T-helper 17 cell (primary cell): ENCODE measurements around the gene LDAF1. TPM values are rescaled to one million over a fixed set of nuclear protein-coding genes. Genes with fewer than 3 reads are reported as not detected.
"Not testable (repeated sequence)": the region's sequence is repeated elsewhere in the genome, so short reads cannot be mapped to it uniquely, and the experiment has no call there.

ENCODE experiments used
- ATAC-seq: fragments of 150-1000 bp; cut with Tn5 transposase; 2 replicates; pipeline ENCODE4 v1.10.0; 2021; ENCODE audit warnings: mild to moderate bottlenecking, moderate library complexity
- DNase-seq, 3 donors: peaks; one replicate each; pipeline versions ENCODE4 v3.0.0 to v3.0.0-alpha.2; 2020 to 2021
- H3K9me3 ChIP-seq: one replicate; pipeline ENCODE4 v1.7.0; 2013; ENCODE audit warnings: low read length, mild to moderate bottlenecking; ENCODE audit not compliant: control insufficient read depth, poor library complexity, severe bottlenecking
- H3K27ac Mint-ChIP-seq: one replicate; pipeline ENCODE4 v1.8.0; 2022; ENCODE audit warnings: mild to moderate bottlenecking, moderate library complexity, mixed read lengths
- H3K27me3 Mint-ChIP-seq: one replicate; pipeline ENCODE4 v1.8.0; 2022; ENCODE audit warnings: mixed read lengths
- H3K36me3 Mint-ChIP-seq: one replicate; pipeline ENCODE4 v1.8.0; 2022; ENCODE audit warnings: low read depth, mixed read lengths
- H3K4me1 Mint-ChIP-seq: one replicate; pipeline ENCODE4 v1.8.0; 2022; ENCODE audit warnings: mild to moderate bottlenecking, mixed read lengths
- H3K4me3 Mint-ChIP-seq: one replicate; pipeline ENCODE4 v1.8.0; 2022; ENCODE audit warnings: mild to moderate bottlenecking, moderate library complexity, mixed read lengths
- total RNA-seq, 4 donors: library from RNA in 2 of 4; stranded (reverse) in 2 of 4; gene quantifications; one replicate each; pipeline ENCODE4 v1.2.3 and lab custom pipeline; 2022 to 2026

LDAF1 gene
- total RNA-seq, result 10 to 100 TPM in 1 of 2 donors, 1 to 10 TPM in 1; 9.5 to 15.8 TPM
- total RNA-seq (lab: John Stamatoyannopoulos, UW), result 10.9 to 14.8 reads per million in 2 donors

DNA sequence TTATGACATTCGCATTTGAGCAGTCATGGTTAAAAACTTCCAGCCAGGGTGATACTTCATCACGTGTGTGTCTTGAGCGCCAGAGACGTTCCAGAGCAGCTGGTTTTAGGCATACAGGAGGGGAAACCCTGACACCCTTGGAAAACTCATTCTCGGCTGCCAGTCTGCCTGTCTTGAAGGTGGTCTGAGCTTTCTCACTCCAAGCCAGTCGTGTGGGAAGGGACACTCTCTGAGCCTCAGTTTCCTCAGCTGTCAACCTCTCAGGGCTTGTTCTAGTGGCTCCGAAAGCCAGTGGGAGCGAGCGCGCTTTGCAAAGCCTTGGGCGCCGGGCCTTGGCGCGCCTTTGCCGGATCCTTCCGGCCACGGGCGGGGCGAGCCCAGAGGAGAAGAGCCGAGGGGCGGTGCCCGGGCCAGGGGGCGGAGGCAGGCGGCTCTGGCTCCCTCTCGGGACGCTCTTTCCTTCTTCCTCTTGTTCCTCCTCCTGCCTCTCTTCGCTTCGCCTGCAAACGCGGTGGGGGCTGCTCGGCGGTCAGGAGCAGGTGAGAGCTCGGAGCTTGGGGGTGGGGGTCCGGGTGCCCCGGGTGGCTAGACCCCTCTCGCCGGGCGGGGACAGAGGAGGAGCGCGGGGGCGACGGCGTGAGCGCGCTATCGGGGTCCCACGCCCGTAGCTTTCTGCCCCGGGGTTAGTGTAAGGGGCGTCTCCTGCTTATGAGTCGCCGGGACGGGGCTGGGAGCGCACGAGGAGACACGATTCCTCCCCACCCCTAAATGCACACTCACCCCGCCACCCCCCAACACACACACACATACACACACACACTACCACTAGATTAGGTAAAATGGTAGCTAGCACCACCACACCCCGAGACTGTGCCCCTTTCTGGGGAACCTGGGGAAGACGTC, at the start of gene LDAF1:
Gene LDAF1 (plus strand): TSS at position 467 of the 903 bp plus-strand sequence. CDS start 2,509 bp downstream, outside the sequence.
- Mint-ChIP-seq H3K27ac (peak within 1 kb of the TSS; percentile 49), H3K36me3 (no peaks in the 10 kb centered on the region), H3K4me1 (peaks cover 18% of the 10 kb centered on the region), H3K27me3 (no peaks in the 10 kb centered on the region), H3K4me3 (peak within 1 kb of the TSS; percentile 97)
- peak; percentile 64 to 70 (median 64) for DNase-seq
- peak; percentile 99 for ATAC-seq
- no peaks in the 10 kb centered on the region for H3K9me3 ChIP-seq

DNA sequence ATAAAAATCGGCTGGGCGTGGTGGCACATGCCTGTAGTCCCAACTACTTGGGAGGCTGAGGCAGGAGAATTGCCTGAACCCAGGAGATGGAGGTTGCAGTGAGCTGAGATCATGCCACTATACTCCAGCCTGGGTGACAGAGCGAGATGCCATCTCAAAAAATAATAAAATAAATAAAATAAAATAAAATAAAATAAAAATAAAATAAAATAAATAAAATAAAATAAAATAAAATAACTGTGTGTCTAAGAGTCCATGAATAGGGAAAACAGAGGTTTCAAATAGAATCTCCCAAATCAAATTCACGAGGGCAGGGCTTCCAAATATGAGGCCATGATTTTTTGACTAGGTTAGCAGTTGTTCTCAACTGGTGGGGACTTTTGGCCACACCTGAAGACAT, 42.9 kb upstream of the LDAF1 start:
- H3K9me3 ChIP-seq, H3K27ac Mint-ChIP-seq, H3K4me1 Mint-ChIP-seq, ATAC-seq, DNase-seq, H3K36me3 Mint-ChIP-seq, H3K4me3 Mint-ChIP-seq: not testable (repeated sequence)
- H3K27me3 Mint-ChIP-seq, result peaks cover 11% of the 10 kb centered on the region

DNA sequence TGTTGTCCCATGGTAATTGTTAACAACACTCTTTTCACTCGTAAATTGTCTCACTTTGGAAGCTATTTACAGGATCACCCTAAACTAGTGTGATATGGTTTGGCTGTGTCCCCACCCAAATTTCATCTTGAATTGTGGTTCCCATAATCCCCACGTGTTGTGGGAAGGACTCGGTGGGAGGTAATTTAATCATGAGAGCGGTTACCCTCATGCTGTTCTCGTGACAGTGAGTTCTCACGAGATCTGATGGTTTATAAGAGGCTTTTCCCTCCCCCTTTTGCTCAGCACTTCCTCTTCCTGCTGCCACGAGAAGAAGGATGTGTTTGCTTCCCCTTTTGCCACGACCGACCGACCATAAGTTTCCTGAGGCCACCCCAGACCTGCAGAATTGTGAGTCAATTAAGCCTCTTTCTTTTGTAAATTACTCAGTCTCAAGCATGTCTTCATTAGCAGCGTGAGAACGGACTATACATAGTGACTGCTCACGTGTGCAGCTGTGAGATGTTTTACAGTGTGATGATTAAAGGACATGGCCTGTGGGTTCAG, 42.3 kb upstream of the LDAF1 start:
- Mint-ChIP-seq H3K4me3 (peak overlapping the region; percentile 61), H3K27me3 (peaks cover 8% of the 10 kb centered on the region), H3K4me1 (peaks cover 10% of the 10 kb centered on the region), H3K27ac (peak overlapping the region; percentile 56), H3K36me3 (peaks cover 5% of the 10 kb centered on the region)
- no peaks in the 10 kb centered on the region for H3K9me3 ChIP-seq
- DNase-seq (no peak), ATAC-seq (no peak)

DNA sequence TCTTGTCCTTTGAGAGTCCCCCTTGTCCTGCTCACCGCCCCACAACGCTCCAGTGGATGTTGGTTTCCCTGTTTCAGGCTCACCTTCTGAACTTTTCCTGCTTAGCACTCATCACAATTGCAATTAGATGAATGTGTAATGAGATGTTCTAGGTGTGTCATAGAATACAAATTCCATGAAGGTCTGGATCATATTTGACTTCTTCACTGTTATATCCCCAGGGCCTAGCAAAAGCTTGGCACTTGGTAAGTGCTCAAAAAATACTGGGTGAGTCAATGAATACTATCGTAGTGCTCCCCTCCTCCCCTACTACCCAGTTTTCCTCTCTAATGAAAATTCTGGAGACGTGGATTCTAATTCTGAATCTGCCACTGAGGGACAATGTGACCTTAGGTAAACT, 40.9 kb upstream of the LDAF1 start:
- H3K4me3 Mint-ChIP-seq, result no peak overlapping the region
- peak overlapping the region; percentile 8 for H3K27ac Mint-ChIP-seq
- peaks cover 5% of the 10 kb centered on the region for H3K36me3 Mint-ChIP-seq
- ATAC-seq (no peak), DNase-seq (no peak)
- no peaks in the 10 kb centered on the region for H3K9me3 ChIP-seq
- H3K27me3 Mint-ChIP-seq, result no peaks in the 10 kb centered on the region
- H3K4me1 Mint-ChIP-seq, result peaks cover 10% of the 10 kb centered on the region

DNA sequence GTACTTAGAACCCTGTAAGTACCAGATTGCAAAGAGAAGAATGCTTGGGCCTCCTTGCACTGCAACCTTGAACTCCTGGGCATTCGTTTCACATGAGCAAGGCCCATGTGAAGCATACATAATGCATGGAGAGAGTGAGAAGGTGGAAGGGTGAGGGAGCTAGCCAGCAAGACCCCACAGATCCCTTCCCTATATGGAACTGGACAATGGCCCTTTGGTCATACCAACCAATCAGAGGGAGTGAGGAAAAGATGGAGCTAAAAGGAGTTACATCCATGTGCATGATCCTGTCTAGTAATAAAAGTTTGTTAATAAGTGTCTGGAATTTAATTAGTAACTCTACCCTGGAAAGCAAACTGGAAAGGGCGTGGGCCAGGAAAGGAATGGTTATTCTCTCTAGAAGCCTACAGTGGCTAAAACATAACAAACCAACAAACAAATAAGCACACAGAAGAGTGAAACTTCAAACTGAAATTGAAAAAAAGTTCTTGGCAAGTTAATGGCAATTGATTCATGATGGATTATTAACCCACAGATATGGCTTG, 37.4 kb upstream of the LDAF1 start:
- H3K4me3 Mint-ChIP-seq, result no peak overlapping the region
- H3K9me3 ChIP-seq, result no peaks in the 10 kb centered on the region
- H3K27ac Mint-ChIP-seq, result no peak overlapping the region
- DNase-seq (no peak), ATAC-seq (no peak)
- H3K27me3 Mint-ChIP-seq, result no peaks in the 10 kb centered on the region
- H3K36me3 Mint-ChIP-seq, result peaks cover 9% of the 10 kb centered on the region
- H3K4me1 Mint-ChIP-seq, result peaks cover 10% of the 10 kb centered on the region

DNA sequence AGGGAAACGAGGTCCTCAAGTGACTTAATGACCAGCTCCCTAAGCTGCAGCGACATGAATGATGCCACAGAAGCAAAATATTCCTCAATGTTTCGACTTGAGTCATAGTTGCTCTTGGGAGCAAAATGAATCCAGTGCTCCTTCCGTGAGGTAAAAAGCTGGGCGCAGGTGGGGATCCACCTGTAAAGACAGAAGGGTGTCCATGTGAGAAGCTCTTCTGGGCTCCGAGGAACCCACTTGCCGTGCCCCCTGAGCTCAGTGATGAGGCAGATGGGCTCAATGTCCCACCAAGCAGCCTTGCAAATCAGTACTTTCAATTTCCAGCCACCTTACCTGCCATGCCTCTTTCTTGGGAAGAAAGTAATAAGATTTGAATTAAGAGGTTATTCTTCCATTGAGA, 33.3 kb upstream of the LDAF1 start:
- Mint-ChIP-seq H3K36me3 (peaks cover 10% of the 10 kb centered on the region), H3K27me3 (peaks cover 7% of the 10 kb centered on the region), H3K4me1 (no peaks in the 10 kb centered on the region), H3K27ac (no peak overlapping the region), H3K4me3 (no peak overlapping the region)
- no peaks in the 10 kb centered on the region for H3K9me3 ChIP-seq
- ATAC-seq (no peak), DNase-seq (no peak)

DNA sequence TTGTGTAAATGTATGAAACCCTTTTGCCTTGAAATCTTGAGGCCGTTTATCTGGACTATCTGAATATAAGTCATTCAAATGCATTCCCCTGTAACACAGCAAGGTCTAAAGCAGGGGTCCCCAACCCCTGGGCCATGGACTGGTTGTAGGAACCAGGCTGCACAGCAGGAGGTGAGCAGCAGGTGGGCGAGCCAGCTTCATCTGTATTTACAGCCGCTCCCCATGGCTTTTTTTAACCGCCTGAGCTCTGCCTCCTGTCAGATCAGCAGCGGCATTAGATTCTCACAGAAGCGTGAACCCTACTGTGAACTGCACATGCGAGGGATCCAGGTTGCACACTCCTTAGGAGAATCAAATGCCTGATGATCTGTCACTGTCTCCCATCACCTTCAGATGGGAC, 32.0 kb upstream of the LDAF1 start:
- H3K4me1 Mint-ChIP-seq, result peaks cover 2% of the 10 kb centered on the region
- no peaks in the 10 kb centered on the region for H3K9me3 ChIP-seq
- ATAC-seq, result no peak
- peaks cover 7% of the 10 kb centered on the region for H3K27me3 Mint-ChIP-seq
- peaks cover 7% of the 10 kb centered on the region for H3K36me3 Mint-ChIP-seq
- no peak overlapping the region for H3K27ac Mint-ChIP-seq
- no peak for DNase-seq
- H3K4me3 Mint-ChIP-seq, result no peak overlapping the region

DNA sequence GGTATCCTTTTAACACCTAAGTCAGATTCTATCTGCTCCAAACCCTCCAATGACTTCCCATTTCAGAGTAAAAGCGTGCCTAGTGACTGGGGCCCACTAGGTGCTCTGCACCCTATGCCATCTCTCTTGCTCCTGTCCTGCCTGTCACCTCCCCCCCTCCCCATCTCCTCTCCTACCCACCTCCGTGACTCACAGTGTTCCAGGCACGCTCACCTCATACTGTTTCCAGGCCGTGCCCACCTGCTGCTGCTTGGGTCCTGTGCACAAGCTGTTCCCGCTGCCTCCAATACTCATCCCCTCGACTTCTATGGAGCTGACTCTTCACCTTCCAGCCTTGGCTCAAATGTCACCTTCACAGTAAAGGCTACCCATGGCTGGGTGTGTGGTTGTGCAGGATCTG, 29.5 kb upstream of the LDAF1 start:
- H3K9me3 ChIP-seq, result no peaks in the 10 kb centered on the region
- DNase-seq, result no peak
- Mint-ChIP-seq H3K4me1 (peaks cover 2% of the 10 kb centered on the region), H3K27ac (no peak overlapping the region), H3K4me3 (no peak overlapping the region), H3K36me3 (peaks cover 7% of the 10 kb centered on the region), H3K27me3 (peaks cover 7% of the 10 kb centered on the region)
- ATAC-seq, result no peak

DNA sequence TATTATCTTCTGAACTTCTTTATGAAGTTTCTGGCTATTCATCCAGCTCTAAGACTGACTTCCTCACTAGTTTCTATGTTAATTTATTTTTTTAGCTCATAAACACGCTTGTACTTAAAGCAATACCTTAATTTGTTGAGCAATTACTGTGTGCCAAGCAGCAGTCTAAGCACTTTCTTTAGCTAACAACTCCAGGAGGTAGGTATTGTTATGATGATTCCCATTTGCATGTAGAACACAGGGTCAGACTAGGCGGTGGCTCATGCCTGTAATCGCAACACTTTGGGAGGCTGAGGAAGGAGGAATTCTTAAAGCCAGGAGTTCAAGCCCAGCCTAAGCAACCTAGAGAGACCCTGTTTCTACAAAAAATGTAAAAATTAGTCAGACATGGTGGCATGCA, 27.7 kb upstream of the LDAF1 start:
- H3K27ac Mint-ChIP-seq, result no peak overlapping the region

DNA sequence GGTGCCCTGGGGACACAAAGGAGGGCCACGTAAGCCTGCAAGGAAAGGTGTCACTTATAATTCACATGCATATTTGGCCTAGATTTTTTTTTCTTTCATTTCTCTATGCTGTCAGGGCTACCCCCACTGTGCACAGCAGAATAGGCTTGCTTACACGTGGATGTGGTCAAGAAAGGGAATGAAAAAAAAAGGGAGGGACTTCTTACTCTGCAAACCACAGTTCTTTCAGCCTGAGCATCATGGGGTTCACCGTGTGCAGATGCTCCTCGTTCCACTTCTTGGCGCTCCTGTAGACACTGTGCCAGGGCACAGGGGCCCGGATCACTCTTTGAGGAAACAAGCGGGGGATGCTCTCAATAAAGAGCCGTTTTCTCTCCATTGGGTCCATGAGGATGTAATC, 24.4 kb upstream of the LDAF1 start:
- Mint-ChIP-seq H3K27me3 (peaks cover 9% of the 10 kb centered on the region), H3K4me3 (no peak overlapping the region), H3K4me1 (peaks cover 2% of the 10 kb centered on the region), H3K36me3 (peaks cover 2% of the 10 kb centered on the region), H3K27ac (no peak overlapping the region)
- ATAC-seq, result no peak
- no peak for DNase-seq
- no peaks in the 10 kb centered on the region for H3K9me3 ChIP-seq

More for the DNA sequence above, 27.7 kb upstream of the LDAF1 start:
- no peak for ATAC-seq
- H3K4me1 Mint-ChIP-seq, result peaks cover 2% of the 10 kb centered on the region
- peaks cover 3% of the 10 kb centered on the region for H3K36me3 Mint-ChIP-seq
- no peak for DNase-seq
- no peak overlapping the region for H3K4me3 Mint-ChIP-seq
- peaks cover 8% of the 10 kb centered on the region for H3K27me3 Mint-ChIP-seq
- H3K9me3 ChIP-seq, result no peaks in the 10 kb centered on the region

DNA sequence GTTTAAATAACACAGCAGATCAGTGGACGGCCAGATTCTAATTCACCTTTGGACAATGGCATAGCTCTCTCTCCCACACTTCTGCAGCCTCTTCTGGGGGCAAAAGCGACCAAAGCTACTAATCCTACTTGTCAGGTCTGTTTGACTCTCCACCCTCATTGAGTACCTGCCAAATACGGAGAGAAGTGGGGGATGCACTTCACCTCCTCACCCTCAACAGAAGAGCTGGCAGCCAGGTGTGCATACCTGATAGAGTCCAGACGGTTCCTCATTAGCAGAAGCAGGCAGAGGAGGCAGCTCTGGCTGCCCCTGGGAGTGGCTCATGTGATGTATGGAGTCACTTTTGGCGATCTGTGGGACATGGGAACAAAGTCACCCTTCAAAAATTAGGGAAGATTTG, 12.7 kb upstream of the LDAF1 start:
- H3K9me3 ChIP-seq, result no peaks in the 10 kb centered on the region
- DNase-seq (no peak), ATAC-seq (no peak)
- peaks cover 32% of the 10 kb centered on the region for H3K27me3 Mint-ChIP-seq
- no peaks in the 10 kb centered on the region for H3K36me3 Mint-ChIP-seq
- no peaks in the 10 kb centered on the region for H3K4me1 Mint-ChIP-seq
- H3K4me3 Mint-ChIP-seq, result no peak overlapping the region
- no peak overlapping the region for H3K27ac Mint-ChIP-seq

DNA sequence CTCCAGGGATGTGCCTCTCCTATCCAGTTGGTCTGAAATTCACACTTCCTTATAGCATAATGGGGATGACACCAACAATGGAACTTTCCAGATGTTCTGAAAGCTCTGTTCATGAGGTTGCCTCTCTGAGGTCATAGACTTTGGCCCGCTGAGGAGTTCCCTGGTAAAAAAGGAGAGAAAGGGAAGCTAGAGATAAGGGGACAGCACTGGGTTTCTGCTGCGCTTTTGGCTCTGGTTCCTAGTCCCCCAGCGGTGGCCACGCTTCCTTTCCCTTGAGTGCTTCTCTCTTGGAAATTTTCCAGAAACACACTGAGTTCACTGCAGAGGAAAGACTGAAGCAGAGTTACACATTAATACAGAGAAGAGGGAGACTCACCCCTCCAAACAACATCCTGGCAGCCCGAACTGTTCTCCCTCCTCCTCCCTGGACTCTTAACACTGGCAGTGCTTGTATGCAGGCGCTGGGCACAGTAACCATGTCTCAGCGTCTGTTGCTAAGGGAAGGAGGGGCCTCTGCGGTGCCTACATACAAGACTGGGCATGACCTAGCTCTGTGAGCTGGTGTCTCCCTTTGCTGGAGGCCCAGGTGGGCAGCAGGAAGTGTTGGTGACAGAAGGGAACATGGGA, 8.0 kb upstream of the LDAF1 start, which contains the start of gene DNAH3:
Gene DNAH3 (minus strand): TSS at position 472 of the 627 bp plus-strand sequence. CDS start 527 bp downstream, outside the sequence.
- no peak within 1 kb of the TSS for H3K4me3 Mint-ChIP-seq
- no peak within 1 kb of the TSS for H3K27ac Mint-ChIP-seq
- no peaks in the 10 kb centered on the region for H3K9me3 ChIP-seq
- no peaks in the 10 kb centered on the region for H3K36me3 Mint-ChIP-seq
- H3K27me3 Mint-ChIP-seq, result peaks cover 31% of the 10 kb centered on the region
- no peak for DNase-seq
- ATAC-seq, result no peak
- H3K4me1 Mint-ChIP-seq, result no peaks in the 10 kb centered on the region
